ENCODE measurements around the gene ZNF207. TPM values are rescaled to one million over a fixed set of nuclear protein-coding genes. Genes with fewer than 3 reads are reported as not detected.

Gene ZNF207
- total RNA-seq, 4 donors from 2014 or later = 84.4 to 146 (median 99.0) TPM

- H3K4me3 ChIP-seq = no peak overlapping the region
- ATAC-seq = no peak
- no peaks in the 10 kb centered on the region for H3K27me3 ChIP-seq
- H3K4me1 ChIP-seq = peaks cover 5 to 71% (median 28%) of the 10 kb centered on the region in 3 donors
- no peaks in the 10 kb centered on the region for H3K9me3 ChIP-seq
- TF ChIP-seq EP300 (IDR thresholded peaks at IDR 0.05) = no peak
- no peak for TF ChIP-seq CTCF (IDR thresholded peaks at IDR 0.05)
- TF ChIP-seq POLR2AphosphoS5 (IDR thresholded peaks at IDR 0.05) = no peak
- no peak for TF ChIP-seq POLR2A (IDR thresholded peaks at IDR 0.05)
- no peak overlapping the region for H3K27ac ChIP-seq
- WGBS, 2 donors (ENCODE audit: low coverage in 1 of 2) = 87 to 88% methylated on average over 8 of the region's 8 CpGs
- peaks cover 0 to 90% of the 10 kb centered on the region in 2 donors for H3K36me3 ChIP-seq
Observed at GRCh38 chr17:32357615-32358014, 7.7 kb downstream of the ZNF207 start.

GRCh38 chr17:32361270-32361669 lies 11.3 kb downstream of the ZNF207 start:
- Histone ChIP-seq H3K9me3 (no peaks in the 10 kb centered on the region), H3K27me3 (no peaks in the 10 kb centered on the region), H3K4me3 (no peak overlapping the region), H3K27ac (no peak overlapping the region), H3K4me1 (peaks cover 0 to 34% (median 0%) of the 10 kb centered on the region in 3 donors), H3K36me3 (peaks cover 18 to 96% of the 10 kb centered on the region in 2 donors)
- ATAC-seq = no peak
- WGBS, 2 donors (ENCODE audit: low coverage in 1 of 2) = 96 to 100% methylated on average over 1 of the region's 1 CpG
- TF ChIP-seq EP300 (IDR thresholded peaks at IDR 0.05) (no peak), POLR2A (IDR thresholded peaks at IDR 0.05) (no peak), POLR2AphosphoS5 (IDR thresholded peaks at IDR 0.05) (no peak), CTCF (IDR thresholded peaks at IDR 0.05) (no peak)

GRCh38 chr17:32370426-32370825 lies 20.5 kb downstream of the ZNF207 start:
- H3K27ac ChIP-seq = no peak overlapping the region
- no peak for ATAC-seq
- H3K36me3 ChIP-seq = peaks cover 28 to 99% of the 10 kb centered on the region in 2 donors
- 43 to 94% methylated on average over 1 of the region's 1 CpG for WGBS, 2 donors (ENCODE audit: low coverage in 1 of 2)
- no peak overlapping the region for H3K4me3 ChIP-seq
- TF ChIP-seq POLR2AphosphoS5 (IDR thresholded peaks at IDR 0.05) (no peak), CTCF (IDR thresholded peaks at IDR 0.05) (no peak)
- H3K9me3 ChIP-seq = no peaks in the 10 kb centered on the region
- H3K27me3 ChIP-seq = no peaks in the 10 kb centered on the region
- no peaks in the 10 kb centered on the region for H3K4me1 ChIP-seq

GRCh38 chr17:32382526-32383223 lies 32.7 kb downstream of the ZNF207 start:
- TF ChIP-seq CTCF (IDR thresholded peaks at IDR 0.05) = no peak
- TF ChIP-seq POLR2A (IDR thresholded peaks at IDR 0.05) = no peak
- TF ChIP-seq POLR2AphosphoS5 (IDR thresholded peaks at IDR 0.05) = no peak
- no peak for TF ChIP-seq EP300 (IDR thresholded peaks at IDR 0.05)
- H3K36me3 ChIP-seq = peaks cover 4 to 56% of the 10 kb centered on the region in 2 donors
- no peaks in the 10 kb centered on the region for H3K27me3 ChIP-seq
- WGBS, 2 donors (ENCODE audit: low coverage in 1 of 2) = 90 to 93% methylated on average over 4 to 5 of the region's 5 CpGs
- no peak overlapping the region for H3K4me3 ChIP-seq
- no peaks in the 10 kb centered on the region for H3K9me3 ChIP-seq
- H3K27ac ChIP-seq = no peak overlapping the region
- no peaks in the 10 kb centered on the region for H3K4me1 ChIP-seq
- ATAC-seq = no peak

GRCh38 chr17:32383926-32384434 lies 34.0 kb downstream of the ZNF207 start:
- no peaks in the 10 kb centered on the region for H3K27me3 ChIP-seq
- H3K27ac ChIP-seq = no peak overlapping the region
- TF ChIP-seq CTCF (IDR thresholded peaks at IDR 0.05) = no peak
- TF ChIP-seq POLR2AphosphoS5 (IDR thresholded peaks at IDR 0.05) = no peak
- TF ChIP-seq POLR2A (IDR thresholded peaks at IDR 0.05) = no peak
- no peak for TF ChIP-seq EP300 (IDR thresholded peaks at IDR 0.05)
- no peaks in the 10 kb centered on the region for H3K9me3 ChIP-seq
- no peak overlapping the region for H3K4me3 ChIP-seq
- no peaks in the 10 kb centered on the region for H3K4me1 ChIP-seq
- no peak for ATAC-seq
- 80 to 93% methylated on average over 1 of the region's 1 CpG for WGBS, 2 donors (ENCODE audit: low coverage in 1 of 2)
- peaks cover 0 to 55% of the 10 kb centered on the region in 2 donors for H3K36me3 ChIP-seq

Measured in gastroesophageal sphincter (tissue), 4 donors.